SW480 (cell line): ENCODE data around the gene CTPS2.

Source experiments
- DNase-seq: peaks from one replicate; pipeline ENCODE4 v3.0.0-alpha.2; 2016; ENCODE audit warnings: low spot score

Gene CTPS2

DNA sequence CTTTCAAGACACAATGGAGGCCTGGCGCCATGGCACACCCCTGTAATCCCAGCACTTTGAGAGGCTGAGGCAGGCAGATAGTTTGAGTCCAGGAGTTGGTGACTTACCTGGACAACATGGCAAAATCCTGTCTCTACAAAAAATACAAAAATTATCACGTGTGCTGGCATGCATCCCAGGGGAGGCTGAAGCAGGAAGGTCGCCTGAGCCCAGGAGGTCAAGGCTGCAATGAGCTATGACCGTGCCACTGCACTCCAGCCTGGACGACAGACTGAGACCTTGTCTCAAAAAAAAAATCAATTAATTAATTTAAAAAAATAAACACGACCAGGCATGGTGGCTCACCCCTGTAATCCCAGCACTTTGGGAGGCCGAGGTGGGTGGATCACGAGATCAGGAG lies 2.0 kb upstream of the CTPS2 start:
- no peak for DNase-seq

DNA sequence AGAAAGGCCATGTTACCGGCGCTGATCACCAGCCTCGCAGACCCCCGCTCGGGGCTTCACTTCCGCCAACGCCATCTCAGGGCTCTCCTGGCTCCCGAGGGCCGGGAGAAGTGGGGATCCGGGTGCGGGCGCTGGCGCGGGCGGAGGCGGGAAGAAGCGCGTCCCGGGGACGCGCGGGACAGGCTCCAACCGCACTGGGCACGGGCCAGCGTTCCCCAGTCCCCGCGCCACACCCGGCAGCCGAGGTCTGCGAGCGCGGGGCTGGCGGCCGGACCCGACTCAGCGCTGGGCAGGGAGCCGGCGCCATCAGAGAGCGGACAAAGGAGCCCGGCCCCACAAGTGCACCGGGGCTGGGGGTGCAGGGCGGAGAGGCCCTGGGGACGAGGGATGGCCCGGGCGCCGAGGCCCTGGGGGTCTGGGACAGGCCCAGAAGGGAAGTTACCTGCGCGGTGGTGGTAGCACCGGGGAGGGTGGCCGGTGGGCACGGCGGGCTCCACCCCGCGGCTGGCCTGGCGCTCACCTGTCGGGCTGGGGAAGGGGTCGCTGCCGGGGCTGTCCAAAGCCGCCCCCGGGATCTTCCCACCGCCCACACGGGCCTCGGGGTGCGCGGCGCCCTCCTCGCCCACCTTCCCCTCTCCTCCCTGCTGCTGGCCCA lies 449 bp downstream of the CTPS2 start:
- DNase-seq = no peak

DNA sequence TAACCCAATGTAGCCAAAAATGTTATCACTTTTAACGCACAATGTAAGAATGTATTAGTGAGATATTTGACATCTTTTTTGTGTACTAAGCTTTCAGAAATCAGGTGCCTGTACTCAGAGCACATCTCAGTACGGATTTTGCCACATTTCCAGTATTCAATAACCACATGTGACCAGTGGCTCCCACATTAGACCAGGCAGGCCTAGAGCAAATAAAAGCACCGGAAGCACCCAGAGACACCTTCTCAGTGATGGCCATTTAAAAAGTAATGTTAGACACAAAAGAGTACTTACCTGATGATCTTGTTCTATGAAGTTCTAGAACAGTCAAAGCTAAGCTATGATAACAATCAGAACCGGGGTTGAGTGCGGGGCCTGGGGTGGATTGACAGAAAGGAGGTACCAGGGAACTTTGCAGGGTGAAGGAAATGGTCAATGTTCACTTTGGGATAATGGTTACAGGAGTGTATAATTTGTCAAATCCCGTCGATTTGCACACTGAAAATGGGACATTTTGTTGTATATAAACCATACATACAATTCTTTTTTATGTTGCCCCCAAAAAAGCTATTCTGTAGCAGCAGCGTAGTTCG lies 1.2 kb downstream of the CTPS2 start:
- peak; percentile 25 for DNase-seq

DNA sequence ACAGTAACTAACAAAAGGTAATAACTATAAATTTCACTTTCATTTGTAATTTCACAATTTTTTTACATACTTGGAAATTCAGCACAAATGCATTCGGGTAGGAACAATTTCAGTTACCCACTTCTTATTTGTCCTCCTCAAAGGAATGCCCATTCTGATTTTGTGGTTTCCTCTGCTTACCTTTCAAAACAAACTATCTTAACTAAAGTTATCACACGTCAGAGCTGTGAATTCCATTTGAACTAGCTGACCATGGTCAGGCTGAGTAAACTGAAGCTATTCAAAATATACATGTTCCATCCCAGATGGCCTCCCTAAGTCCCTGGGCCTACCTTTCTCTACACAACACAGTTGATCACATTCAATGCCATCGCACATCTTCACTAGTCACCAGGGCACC lies 4.5 kb downstream of the CTPS2 start:
- no peak for DNase-seq

DNA sequence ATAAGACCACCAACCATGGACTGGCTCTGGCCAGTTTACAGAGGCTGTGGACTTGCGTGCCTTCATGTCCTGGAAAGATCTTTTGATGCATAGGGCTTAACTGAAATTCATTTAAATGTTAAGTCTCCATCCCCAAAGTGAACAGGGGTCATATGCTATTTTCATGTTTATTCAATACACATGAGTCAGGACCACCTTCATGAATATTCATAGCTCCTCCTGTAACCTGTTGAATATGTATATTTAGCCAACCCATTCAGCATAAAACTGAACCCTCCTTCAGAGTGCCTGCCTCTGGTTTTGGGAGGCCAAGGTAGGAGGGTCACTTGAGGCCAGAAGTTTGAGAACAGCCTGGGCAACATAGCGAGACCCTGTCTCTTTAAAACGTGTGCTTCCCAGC lies 7.1 kb downstream of the CTPS2 start:
- DNase-seq = no peak

DNA sequence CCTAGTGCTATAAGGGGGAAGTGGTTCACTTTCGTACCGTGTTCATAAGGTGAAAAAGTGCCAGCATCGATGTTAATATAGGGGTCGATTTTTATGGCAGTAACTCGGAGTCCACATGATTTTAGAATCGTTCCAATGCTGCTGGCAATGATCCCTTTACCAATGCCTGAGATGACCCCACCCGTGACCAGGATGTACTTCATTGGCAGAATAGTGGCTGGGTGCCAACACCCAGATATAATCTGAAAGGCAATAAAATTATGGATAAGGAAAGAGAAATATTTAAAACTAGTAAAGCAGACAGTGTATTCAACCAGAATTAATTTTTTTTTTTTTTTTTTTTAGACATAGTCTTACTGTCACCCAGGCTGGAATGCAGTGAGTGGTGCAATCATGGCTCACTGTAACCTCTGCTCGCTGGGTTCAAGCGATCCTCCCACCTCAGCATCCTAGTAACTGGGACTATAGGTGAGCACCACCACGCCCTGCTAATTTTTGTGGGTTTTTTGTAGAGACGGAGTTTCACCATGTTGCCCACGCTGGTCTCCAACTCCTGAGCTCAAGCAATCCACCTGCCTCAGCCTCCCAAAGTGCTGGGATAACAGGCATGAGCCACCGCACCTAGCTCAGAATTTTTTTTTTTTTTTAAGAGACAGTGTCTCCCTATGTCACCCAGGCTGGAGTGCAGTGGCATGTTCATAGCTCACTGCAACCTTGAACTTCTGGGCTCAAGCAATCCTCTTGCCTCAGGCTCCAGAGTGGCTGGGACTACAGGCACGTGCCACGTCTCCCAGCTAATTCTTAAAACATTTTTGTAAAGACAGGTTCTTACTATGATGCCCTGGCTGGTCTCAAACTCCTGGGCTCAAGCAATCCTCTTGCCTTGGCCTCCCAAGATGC lies 9.5 kb downstream of the CTPS2 start:
- no peak for DNase-seq

DNA sequence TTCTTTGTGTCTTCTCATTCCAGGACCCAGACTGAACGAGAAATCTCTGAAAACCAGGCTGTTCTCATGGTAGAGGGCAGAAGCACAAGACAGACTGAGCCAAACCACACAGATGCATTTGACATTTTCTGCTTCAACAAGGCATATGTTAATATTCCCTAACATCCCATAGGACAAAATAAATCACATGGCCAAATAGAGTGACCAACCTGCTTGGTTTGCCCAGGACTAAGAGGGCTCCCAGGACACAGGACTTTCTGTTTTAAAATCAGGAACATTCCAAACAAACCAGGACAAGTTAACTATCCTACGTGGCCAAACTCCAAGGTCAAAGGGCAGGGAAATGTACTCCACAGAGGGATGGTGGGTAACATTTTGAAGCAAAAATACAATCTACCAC lies 11.7 kb downstream of the CTPS2 start:
- DNase-seq = no peak

DNA sequence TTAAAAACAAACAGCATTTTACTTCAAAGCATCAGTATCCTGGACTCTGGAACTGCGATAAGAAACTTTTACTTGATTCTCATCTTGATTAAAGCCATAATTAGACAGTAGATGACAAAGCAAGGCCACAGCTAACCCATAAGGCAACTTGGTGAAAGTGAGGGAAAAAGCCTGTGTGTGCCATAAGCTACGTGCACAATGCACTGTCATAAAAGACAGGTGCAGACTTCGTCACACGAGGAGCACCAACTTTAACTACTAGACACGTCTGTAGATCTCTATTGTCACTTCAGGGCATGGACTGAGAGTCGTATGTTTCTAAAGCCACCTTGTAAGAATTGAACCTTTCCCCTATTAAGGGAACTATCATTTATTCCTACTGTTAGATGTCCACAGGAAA lies 13.1 kb downstream of the CTPS2 start:
- no peak for DNase-seq

DNA sequence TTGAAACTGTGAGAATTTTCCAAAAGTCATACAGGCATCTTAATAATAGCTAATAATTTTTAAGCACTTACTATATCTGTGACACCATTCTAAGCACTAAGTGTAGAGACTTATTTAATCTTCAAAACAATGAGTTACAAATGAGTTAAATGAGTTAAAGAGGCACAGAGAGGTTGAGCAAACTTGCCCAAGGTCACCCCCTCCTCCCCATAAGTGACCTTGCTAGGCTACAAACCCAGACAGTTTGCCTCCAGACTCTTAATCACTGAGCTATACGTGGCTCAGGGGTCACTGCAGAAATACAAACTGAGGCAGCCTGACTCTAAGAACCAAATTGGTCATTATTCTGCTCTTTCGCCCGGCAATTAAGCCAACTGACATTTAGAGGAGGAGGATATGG lies 15.5 kb downstream of the CTPS2 start:
- DNase-seq = no peak

DNA sequence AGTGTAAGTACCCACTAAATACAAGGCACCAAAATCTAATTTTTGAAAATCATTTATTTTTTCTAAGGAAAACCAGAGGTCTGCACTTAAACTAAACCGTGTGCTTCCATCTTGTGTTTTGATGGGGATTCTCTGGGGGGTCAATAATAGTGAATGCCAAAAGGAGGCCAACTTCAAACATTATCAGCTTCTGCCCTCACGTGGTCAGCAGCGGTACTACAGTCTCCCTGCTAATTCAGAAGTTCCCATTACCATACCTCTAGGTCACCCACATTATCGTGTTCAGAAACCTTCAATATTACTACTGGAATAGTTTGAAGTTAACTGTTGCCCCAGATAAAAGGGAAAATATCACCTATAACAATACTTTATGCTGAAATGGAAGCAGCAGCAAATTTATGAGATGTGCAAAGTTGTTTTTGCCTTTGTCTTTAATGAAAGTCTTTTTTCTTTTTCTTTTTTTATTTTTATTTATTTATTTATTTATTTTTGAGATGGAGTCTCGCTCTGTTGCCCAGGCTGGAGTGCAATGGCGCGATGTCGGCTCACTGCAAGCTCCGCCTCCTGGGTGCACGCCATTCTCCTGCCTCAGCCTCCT lies 17.3 kb downstream of the CTPS2 start:
- DNase-seq = peak; percentile 36

DNA sequence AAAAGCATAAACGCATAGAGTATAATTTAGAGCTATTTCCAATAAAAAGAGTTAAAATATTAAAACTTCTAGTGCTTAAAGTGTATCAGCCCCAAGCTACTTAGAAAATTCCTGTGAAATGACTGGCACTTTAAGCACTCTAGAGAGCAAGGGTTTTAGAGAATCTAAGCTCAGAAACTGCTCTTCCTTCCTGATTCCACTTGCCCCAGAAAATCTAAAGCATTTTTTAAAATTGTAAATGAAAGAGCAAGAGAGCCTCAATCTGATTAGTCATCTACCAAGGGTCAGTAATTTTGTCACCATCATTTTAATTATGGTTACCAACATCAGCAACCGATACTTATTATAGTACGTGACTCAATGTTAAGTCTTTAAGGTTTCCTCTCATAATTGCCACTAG lies 25.0 kb downstream of the CTPS2 start:
- no peak for DNase-seq

DNA sequence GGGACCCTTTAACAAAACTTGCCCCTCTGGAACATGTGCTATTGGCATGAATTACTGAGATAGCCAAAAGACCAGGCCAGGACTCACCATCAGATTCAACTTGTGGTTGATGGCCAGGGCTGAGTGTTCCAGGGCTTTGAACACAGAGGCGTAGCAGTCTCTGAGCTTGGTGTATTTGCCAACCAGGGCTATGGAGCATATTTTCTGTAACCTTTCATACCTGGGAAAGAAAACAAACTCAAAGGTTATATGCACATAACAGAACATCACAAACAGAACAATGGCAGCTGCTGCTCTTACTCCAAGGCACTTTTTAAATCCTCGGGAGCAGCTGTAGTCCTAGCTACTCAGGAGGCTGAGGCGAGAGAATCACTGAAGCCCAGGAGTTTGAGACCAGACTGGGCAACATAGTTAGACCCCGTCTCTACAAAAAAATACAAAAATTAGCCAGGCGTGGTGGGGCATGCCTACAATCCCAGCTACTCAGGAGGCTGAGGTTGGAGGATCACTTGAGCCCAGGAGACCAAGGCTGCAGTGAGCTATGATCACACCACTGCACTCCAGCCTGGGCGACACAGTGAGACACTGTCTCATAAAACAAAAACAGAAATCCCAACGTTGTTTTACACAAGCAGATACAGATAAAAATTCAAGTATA lies 29.3 kb downstream of the CTPS2 start:
- no peak for DNase-seq

DNA sequence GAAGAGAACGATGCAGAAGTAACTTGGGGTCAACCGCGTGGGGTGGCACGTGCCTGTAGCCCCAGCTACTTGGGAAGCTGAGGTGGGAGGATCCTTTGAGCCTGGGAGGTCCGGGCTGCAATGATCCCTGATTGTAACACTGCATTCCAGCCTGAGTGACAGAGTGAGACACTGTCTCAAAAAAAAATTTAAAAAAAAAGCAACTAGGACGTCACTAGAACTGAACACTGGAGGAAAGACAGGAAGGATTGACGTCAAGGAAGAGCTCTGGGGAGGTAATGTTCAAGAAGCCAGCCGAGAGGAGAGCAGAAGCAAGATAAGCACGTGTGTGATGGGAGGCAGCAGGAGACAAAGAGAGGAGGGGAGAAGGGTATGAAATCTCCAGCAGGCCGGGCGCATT lies 33.8 kb downstream of the CTPS2 start:
- no peak for DNase-seq

DNA sequence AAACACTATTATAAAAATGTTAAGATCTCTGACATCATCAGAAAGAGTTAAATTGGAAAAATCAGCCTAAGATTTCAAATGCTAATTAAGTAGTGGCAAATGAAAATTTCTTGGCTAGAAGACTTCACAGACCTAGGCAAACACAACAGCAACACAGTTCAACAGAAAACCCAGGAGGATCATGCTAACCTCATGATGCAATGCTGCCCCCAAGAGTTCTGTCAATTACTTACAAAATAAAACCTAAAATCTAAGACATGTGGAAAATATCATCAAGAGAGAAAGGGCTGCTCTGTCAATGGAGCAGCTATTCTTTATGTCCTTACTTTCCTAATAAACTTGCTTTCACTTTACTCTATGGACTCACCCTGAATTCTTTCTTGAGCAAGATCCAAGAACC lies 41.5 kb downstream of the CTPS2 start:
- DNase-seq = peak; percentile 37

DNA sequence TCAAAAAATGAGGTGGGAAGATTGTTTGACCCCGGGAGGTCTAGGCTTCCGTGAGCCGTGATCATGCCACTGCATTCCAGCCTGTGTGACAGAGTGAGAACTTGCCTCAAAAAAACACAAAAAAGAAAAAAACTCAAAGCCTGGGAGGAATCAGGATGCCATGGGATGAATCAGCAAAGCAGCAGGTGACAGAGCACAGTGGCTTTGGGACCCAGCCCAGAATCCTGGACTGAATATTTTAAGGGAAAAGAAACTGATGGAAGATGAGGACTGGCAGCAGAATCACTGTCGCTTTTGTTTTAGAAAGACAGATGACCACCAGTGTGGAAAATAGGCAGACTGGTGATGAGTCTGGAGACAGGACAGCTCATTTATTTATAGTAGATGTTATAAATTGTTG lies 45.9 kb downstream of the CTPS2 start:
- no peak for DNase-seq

DNA sequence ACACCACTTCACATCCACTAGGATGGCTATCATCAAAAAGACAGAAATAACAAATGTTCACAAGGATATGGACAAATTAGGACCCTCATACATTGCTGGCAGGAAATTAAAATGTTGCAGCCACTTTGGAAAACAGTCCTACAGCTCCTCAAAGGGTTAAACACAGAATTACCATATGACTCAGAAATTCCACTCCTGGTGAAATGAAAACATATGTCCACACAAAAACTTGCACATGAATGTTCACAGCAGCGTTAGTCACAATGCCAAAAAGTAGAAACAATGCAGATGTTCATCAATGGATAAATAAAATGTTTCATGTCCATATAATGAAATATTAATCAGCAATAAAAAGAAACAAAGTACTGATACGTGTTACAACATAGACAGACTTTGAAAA lies 47.4 kb downstream of the CTPS2 start:
- DNase-seq = no peak

DNA sequence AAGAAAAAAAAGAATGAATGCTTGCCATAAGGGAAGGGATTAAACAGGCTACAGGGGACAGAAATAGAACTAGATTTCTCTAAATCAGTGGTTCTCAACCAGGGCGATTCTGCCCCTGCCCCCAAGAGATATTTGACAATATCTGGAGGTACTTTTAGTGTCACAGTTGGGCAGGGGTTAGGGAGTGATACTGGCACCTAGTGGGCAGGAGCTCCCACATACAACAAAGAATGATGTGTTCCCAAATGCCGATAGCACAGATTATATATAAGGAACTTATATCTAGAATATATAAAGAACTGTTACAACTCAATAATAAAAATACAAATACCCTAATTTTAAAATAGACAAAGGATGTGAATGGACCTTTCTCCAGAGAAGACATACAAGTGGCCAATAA lies 47.8 kb downstream of the CTPS2 start:
- DNase-seq = no peak

DNA sequence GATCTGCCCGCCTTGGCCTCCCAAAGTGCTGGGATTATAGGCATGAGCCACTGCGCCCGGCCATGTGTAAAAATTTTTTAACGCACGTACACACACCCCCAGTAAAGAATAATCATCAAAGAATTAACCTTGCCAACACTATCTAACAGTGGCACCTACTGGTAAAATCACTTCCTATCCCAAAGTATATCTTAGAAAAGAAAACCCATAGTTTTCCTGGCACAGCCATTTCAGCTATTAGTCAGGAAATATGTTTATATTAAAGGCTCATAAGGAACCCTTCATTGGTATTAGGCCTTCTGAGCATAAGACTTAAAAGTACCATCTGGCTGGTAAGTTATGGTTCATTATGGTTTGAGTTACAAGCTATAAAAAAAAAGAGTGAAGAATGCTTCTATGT lies 48.4 kb downstream of the CTPS2 start:
- DNase-seq = no peak

DNA sequence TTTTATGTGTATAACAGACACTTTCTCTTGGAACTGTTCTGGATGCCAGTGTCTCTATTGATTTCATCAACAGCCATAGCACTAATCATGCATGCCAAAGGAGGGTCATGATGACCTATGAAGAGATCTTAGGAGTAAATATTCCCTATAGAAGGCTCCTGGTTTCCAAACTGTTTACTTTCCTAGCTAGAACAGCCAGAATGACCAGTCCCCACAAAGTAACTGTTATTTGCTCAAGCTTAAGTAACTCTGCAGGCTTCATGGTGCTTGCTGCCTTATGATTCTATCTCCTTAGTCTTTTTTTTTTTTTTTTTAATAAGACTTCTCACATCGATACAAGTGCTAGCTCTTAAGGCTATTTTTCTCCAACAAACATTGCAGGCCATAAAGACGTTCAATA lies 50.1 kb downstream of the CTPS2 start:
- no peak for DNase-seq

DNA sequence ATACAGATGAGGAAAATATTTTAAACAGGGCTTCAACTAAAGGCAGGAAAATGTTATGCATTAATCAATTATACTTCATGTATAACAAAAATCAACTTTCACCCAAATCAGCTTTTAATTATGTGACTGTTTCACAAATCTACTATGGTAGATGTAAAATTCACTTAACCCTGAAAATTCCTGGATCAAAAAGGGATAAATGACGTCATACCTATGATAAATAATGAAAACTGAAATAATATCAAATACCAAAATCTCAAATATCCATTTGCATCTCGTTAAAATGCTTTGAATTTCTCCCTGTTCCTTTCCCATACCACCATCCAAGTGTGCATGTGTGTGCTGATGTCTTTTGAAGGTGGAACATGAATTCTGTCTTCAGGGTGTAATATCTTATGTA lies 51.0 kb downstream of the CTPS2 start:
- no peak for DNase-seq

DNA sequence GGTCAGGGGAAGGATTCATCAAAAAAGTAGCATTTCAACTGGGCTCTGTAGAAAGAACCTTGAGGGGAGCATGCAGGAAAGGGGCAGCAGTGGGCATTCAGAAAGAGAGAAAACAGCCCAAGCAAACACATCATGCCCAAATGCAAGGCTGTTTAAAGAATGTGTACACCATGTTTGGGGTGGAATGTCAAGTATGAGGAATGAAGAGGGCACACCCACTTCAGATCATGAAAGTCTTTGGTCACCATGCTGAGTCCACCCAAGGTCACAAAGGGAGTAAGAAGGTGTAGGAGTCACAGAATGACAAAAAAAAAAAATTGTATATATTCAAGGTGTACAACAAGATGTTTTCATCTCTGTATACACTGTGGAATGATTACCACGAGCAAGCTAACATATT lies 53.1 kb downstream of the CTPS2 start:
- no peak for DNase-seq

DNA sequence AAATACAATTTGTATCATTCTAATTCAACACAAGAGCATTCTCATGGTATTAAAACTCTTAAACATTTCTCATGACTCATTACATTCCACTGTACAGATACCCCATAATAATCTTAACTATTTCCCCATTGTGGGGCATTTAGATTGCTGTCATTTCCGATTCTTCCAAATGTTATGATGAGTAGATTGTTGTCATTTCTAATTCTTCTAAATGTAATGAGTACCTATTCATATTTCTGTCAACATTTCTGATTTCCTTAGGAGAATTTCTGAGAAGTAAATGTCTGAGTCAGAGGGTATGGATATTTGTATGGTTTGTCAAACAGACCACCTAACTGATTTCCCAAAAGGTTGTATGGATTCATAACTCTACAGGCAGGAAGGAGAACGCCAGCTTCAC lies 54.2 kb downstream of the CTPS2 start:
- DNase-seq = no peak
